ENCODE data around the gene OLFM2.

DNA sequence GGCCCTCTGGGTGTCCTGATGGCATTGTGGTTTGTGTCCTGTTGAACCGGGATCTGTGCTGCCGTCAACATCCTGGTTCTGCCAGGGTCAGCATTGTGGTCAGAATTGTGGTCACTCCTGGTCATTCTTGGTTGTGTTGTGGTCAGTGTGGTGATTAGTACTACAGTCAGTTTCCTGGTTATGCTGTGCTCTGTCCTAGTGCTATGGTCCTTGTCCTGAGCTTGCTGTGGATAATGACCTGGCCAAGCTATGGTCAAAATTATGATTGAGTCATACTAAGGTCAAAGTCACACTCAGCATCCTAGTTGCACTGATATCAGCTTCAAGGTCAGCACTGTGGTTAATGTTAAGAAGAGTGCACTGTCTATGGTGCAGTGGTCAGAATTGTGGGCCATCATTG, 4.5 kb upstream of the OLFM2 start:
- TF ChIP-seq ZFP3 (CRISPR knock-in tag; IDR thresholded peaks at IDR 0.05) = no peak
- no peak for TF ChIP-seq RARB (CRISPR knock-in tag; IDR thresholded peaks at IDR 0.05)
- no peak for TF ChIP-seq ARNTL (CRISPR knock-in tag; IDR thresholded peaks at IDR 0.05; ENCODE audit: borderline replicate concordance, low read depth)
- TF ChIP-seq BACH2 (CRISPR knock-in tag; IDR thresholded peaks at IDR 0.05; ENCODE audit: borderline replicate concordance) = no peak
- no peak for TF ChIP-seq OSR1 (CRISPR knock-in tag; IDR thresholded peaks at IDR 0.05)
- TF ChIP-seq, protein P1, sequence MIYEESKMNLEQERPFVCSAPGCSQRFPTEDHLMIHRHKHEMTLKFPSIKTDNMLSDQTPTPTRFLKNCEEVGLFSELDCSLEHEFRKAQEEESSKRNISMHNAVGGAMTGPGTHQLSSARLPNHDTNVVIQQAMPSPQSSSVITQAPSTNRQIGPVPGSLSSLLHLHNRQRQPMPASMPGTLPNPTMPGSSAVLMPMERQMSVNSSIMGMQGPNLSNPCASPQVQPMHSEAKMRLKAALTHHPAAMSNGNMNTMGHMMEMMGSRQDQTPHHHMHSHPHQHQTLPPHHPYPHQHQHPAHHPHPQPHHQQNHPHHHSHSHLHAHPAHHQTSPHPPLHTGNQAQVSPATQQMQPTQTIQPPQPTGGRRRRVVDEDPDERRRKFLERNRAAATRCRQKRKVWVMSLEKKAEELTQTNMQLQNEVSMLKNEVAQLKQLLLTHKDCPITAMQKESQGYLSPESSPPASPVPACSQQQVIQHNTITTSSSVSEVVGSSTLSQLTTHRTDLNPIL (CRISPR knock-in tag; IDR thresholded peaks at IDR 0.05; ENCODE audit: low read depth) = no peak
